HCT116 (cell line): ENCODE measurements around the gene HIVEP1. TPM values are rescaled to one million over a fixed set of nuclear protein-coding genes. Genes with fewer than 3 reads are reported as not detected.

Experiments
- ATAC-seq: fragments of 200-7000 bp; cut with Tn5 transposase; 2 replicates; pipeline ENCODE4 v1.9.1; 2020; ENCODE audit warnings: mild to moderate bottlenecking, moderate library complexity
- BruUV-seq: library from RNA; stranded (reverse); fragments of 400-500 nt; replicated peaks from 2 replicates; lab custom pipeline; 2021; lab: Mats Ljungman, UMichigan
- CTCF ChIA-PET: fragments of 300-600 bp; sonication (Branson Sonifier 250); formaldehyde crosslinking; loops from one replicate; lab custom pipeline; 2021; ENCODE audit warnings: antibody characterized with exemption; lab: Charles Lee
- POLR2A ChIA-PET: fragments of 300-600, 350-600 bp; sonication (Branson Sonifier 250); formaldehyde crosslinking; loops from one replicate; lab custom pipeline; 2021; ENCODE audit warnings: antibody characterized with exemption; lab: Charles Lee
- RAD21 ChIA-PET, 2 experiments: fragments of 300-600 bp; sonication (Branson Sonifier 250); formaldehyde crosslinking; loops; one replicate each; lab custom pipeline; 2023; ENCODE audit warnings: low total read pairs in 2 of 2; ENCODE audit not compliant: uncharacterized antibody in 2 of 2, unreplicated experiment in 2 of 2, low non-redundant PET in 1 of 2; lab: Charles Lee
- DNase-seq: peaks from one replicate; pipeline ENCODE4 v3.0.0-alpha.2; 2010; ENCODE audit warnings: low read depth, low spot score
- H2AFZ ChIP-seq: fragments of 200-600 bp; shearing (Covaris generic), sonication (generic); 2 replicates; pipeline ENCODE4 v1.6.1; 2017; ENCODE audit warnings: low read depth, mixed run types, mixed read lengths, antibody characterized with exemption, low read length; ENCODE audit not compliant: poor library complexity, severe bottlenecking
- H3K27ac ChIP-seq: 2 replicates; pipeline ENCODE4 v1.5.1; 2012; ENCODE audit warnings: low read depth, low read length
- H3K27me3 ChIP-seq: fragments of 200-600 bp; sonication (generic); 2 replicates; pipeline ENCODE4 v1.6.1; 2016; ENCODE audit warnings: mixed run types, low read length, mixed read lengths; ENCODE audit not compliant: insufficient read depth
- H3K36me3 ChIP-seq, 2 experiments: fragments of 200-500 bp in 1 of 2; fragments of 200-600 bp in 1 of 2; sonication (Bioruptor generic) in 1 of 2; sonication (generic) in 1 of 2; 2 replicates each; pipeline versions ENCODE4 v1.5.1 to v1.6.1; 2014 to 2016; ENCODE audit warnings: low read length in 2 of 2, inconsistent platforms in 1 of 2, mixed read lengths in 1 of 2, mixed run types in 1 of 2; ENCODE audit not compliant: insufficient read depth in 2 of 2, control insufficient read depth in 1 of 2
- H3K4me1 ChIP-seq, 2 experiments: fragments of 200-600 bp in 1 of 2; sonication (generic) in 1 of 2; 2 replicates each; pipeline versions ENCODE4 v1.5.1 to v1.6.1; 2012 to 2017; ENCODE audit warnings: low read length in 2 of 2, inconsistent platforms in 1 of 2, mild to moderate bottlenecking in 1 of 2, mixed read lengths in 1 of 2, mixed run types in 1 of 2, moderate library complexity in 1 of 2; ENCODE audit not compliant: insufficient read depth in 2 of 2, control insufficient read depth in 1 of 2
- H3K4me2 ChIP-seq: fragments of 200-600 bp; sonication (generic); 2 replicates; pipeline ENCODE4 v1.6.1; 2017; ENCODE audit warnings: mixed run types, low read length, mixed read lengths
- H3K4me3 ChIP-seq, 2 experiments: fragments of 200-600 bp in 1 of 2; sonication (generic) in 1 of 2; replicated peaks in 1 of 2; 2 replicates each; pipeline ENCODE4 v1.5.1; 2011 to 2016; ENCODE audit warnings: low read length in 2 of 2, control low read depth in 1 of 2, low read depth in 1 of 2, mild to moderate bottlenecking in 1 of 2, mixed read lengths in 1 of 2, mixed run types in 1 of 2
- H3K79me2 ChIP-seq: fragments of 200-600 bp; sonication (generic); 2 replicates; pipeline ENCODE4 v1.6.1; 2017; ENCODE audit warnings: mild to moderate bottlenecking, mixed run types, low read length, moderate library complexity, mixed read lengths; ENCODE audit not compliant: insufficient read depth
- H3K9ac ChIP-seq: fragments of 200-600 bp; sonication (generic); 2 replicates; pipeline ENCODE4 v1.6.1; 2016; ENCODE audit warnings: low read length, mixed read lengths
- H3K9me2 ChIP-seq: fragments of 200-600 bp; sonication (generic), shearing (Covaris generic); 2 replicates; pipeline ENCODE4 v1.6.1; 2017; ENCODE audit warnings: mixed run types, mild to moderate bottlenecking, moderate library complexity; ENCODE audit not compliant: insufficient read depth
- H3K9me3 ChIP-seq, 2 experiments: fragments of 200-500 bp in 1 of 2; fragments of 200-600 bp in 1 of 2; sonication (Bioruptor generic) in 1 of 2; sonication (generic) in 1 of 2; 2 replicates each; pipeline ENCODE4 v1.6.1; 2014 to 2017; ENCODE audit warnings: low read length in 2 of 2, mixed read lengths in 2 of 2, inconsistent platforms in 1 of 2, low read depth in 1 of 2, mild to moderate bottlenecking in 1 of 2, mixed run types in 1 of 2, moderate library complexity in 1 of 2; ENCODE audit not compliant: control insufficient read depth in 1 of 2, insufficient read depth in 1 of 2
- H4K20me1 ChIP-seq: fragments of 200-600 bp; sonication (generic), shearing (Covaris generic); 2 replicates; pipeline ENCODE4 v1.6.1; 2017; ENCODE audit warnings: mixed run types, mild to moderate bottlenecking, moderate library complexity; ENCODE audit not compliant: insufficient read depth
- ATF3 ChIP-seq: IDR thresholded peaks from 2 replicates; pipeline ENCODE4 v1.6.1; 2012
- CEBPB ChIP-seq: IDR thresholded peaks from 2 replicates; pipeline ENCODE4 v1.6.1; 2012; ENCODE audit warnings: low read depth
- EZH2 ChIP-seq: fragments of 200-600 bp; sonication (generic); IDR thresholded peaks from 2 replicates; pipeline ENCODE4 v1.6.1; 2017; ENCODE audit warnings: antibody characterized with exemption, mixed run types
- FOSL1 ChIP-seq: IDR thresholded peaks from 2 replicates; pipeline ENCODE4 v1.6.1; 2012; ENCODE audit warnings: low read depth
- JUND ChIP-seq: IDR thresholded peaks from 2 replicates; pipeline ENCODE4 v1.6.1; 2012
- MAX ChIP-seq: IDR thresholded peaks from 2 replicates; pipeline ENCODE4 v1.6.1; 2012
- POLR2A ChIP-seq: IDR thresholded peaks from 2 replicates; pipeline ENCODE4 v1.7.0; 2011; ENCODE audit warnings: borderline replicate concordance; ENCODE audit not compliant: insufficient read depth, insufficient read length; ENCODE audit errors: extremely low read depth
- POLR2AphosphoS5 ChIP-seq: IDR thresholded peaks from 2 replicates; pipeline ENCODE4 v1.6.1; 2011; ENCODE audit warnings: mild to moderate bottlenecking, low read depth, low read length, moderate library complexity
- REST ChIP-seq: IDR thresholded peaks from 2 replicates; pipeline ENCODE4 v1.6.1; 2012; ENCODE audit warnings: low read depth
- SIN3A ChIP-seq: IDR thresholded peaks from 2 replicates; pipeline ENCODE4 v1.6.1; 2012; ENCODE audit warnings: low read depth
- TCF7L2 ChIP-seq: IDR thresholded peaks from 2 replicates; pipeline ENCODE4 v1.7.0; 2011; ENCODE audit warnings: borderline replicate concordance, inconsistent platforms; ENCODE audit not compliant: insufficient read depth, insufficient read length; ENCODE audit errors: extremely low read depth
- YY1 ChIP-seq: IDR thresholded peaks from 2 replicates; pipeline ENCODE4 v1.6.1; 2011; ENCODE audit warnings: low read length, low read depth, moderate library complexity, mild to moderate bottlenecking; ENCODE audit not compliant: insufficient replicate concordance; ENCODE audit errors: extremely low read depth
- ZFX ChIP-seq: fragments of 450-650 bp; IDR thresholded peaks from 2 replicates; pipeline ENCODE4 v1.6.1; 2017
- ZNF274 ChIP-seq: fragments of 200-500 bp; sonication (Bioruptor generic); IDR thresholded peaks from 2 replicates; pipeline ENCODE4 v1.6.1; 2014; ENCODE audit warnings: mild to moderate bottlenecking, low read depth, low read length, inconsistent platforms
- intact Hi-C: fragments of 100-400 bp; cut with micrococcal nuclease; formaldehyde crosslinking; loops from 2 replicates; pipeline ENCODE4 v1.10.0; 2022
- total RNA-seq: library from RNA; stranded (reverse); gene quantifications from one replicate; pipeline ENCODE4 v1.2.1, GENCODE V29; 2021; ENCODE audit not compliant: unreplicated experiment
- TF ChIP-seq, protein P1 (sequence below), 3 experiments: fragments of 200-600 bp in 1 of 3; sonication (generic) in 1 of 3; IDR thresholded peaks in 2 of 3; conservative IDR thresholded peaks in 1 of 3; 2 replicates each; pipeline ENCODE4 v1.5.1; 2012 to 2017; ENCODE audit warnings: low read depth in 2 of 3, low read length in 2 of 3, antibody characterized with exemption in 1 of 3, borderline replicate concordance in 1 of 3, control low read depth in 1 of 3, mild to moderate bottlenecking in 1 of 3, mixed read lengths in 1 of 3, mixed run types in 1 of 3, moderate library complexity in 1 of 3; ENCODE audit not compliant: insufficient read depth in 1 of 3

HIVEP1 gene
- total RNA-seq, 1 experiment from 2014 or later: 11.2 TPM

DNA sequence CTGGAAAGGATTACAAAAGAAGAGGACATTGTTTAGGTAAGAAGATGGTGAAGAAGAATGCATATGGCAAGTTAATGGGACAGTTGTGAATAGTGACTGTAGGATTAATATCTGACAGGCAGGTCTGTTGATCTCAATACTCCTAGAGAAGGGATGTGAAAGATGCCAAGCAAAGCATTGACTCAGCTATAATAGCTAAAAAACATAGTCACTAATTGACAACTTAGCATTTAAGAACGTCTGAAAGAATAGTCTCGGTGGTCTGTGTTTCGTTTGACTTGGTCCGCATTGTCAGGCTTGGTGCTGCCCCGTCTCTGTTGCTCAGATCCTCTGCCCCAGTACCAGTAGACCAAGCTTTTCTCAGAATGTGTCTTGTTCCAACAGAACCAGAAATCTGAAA, 65.9 kb downstream of the HIVEP1 start:
- POLR2A ChIA-PET: no interaction called here
- TF ChIP-seq FOSL1 (no peak), ATF3 (no peak), YY1 (no peak), EZH2 (no peak), ZNF274 (no peak), REST (no peak), MAX (no peak), SIN3A (no peak), ZFX (no peak), CEBPB (no peak), JUND (no peak), POLR2A (no peak), TCF7L2 (no peak), POLR2AphosphoS5 (no peak)
- TF ChIP-seq, protein P1, sequence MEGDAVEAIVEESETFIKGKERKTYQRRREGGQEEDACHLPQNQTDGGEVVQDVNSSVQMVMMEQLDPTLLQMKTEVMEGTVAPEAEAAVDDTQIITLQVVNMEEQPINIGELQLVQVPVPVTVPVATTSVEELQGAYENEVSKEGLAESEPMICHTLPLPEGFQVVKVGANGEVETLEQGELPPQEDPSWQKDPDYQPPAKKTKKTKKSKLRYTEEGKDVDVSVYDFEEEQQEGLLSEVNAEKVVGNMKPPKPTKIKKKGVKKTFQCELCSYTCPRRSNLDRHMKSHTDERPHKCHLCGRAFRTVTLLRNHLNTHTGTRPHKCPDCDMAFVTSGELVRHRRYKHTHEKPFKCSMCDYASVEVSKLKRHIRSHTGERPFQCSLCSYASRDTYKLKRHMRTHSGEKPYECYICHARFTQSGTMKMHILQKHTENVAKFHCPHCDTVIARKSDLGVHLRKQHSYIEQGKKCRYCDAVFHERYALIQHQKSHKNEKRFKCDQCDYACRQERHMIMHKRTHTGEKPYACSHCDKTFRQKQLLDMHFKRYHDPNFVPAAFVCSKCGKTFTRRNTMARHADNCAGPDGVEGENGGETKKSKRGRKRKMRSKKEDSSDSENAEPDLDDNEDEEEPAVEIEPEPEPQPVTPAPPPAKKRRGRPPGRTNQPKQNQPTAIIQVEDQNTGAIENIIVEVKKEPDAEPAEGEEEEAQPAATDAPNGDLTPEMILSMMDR (IDR thresholded peaks at IDR 0.05 in 2 of 3, conservative IDR thresholded peaks at IDR 0.05 in 1 of 3; ENCODE audit: borderline replicate concordance in 1 of 3, insufficient read depth in 1 of 3, low read depth in 2 of 3, low read length in 2 of 3): no peak
- TF ChIP-seq, all 23 proteins: peak for 0
- no TSS peak for BruUV-seq
- H2AFZ ChIP-seq: no peak overlapping the region
- no peaks in the 10 kb centered on the region for H3K4me1 ChIP-seq
- no peak overlapping the region for H3K4me2 ChIP-seq
- no peaks in the 10 kb centered on the region for H4K20me1 ChIP-seq
- no peaks in the 10 kb centered on the region for H3K27me3 ChIP-seq
- H3K9ac ChIP-seq: no peak overlapping the region
- no peak overlapping the region for H3K4me3 ChIP-seq
- ChIA-PET CTCF (no interaction called here), RAD21 (no interaction called here)
- ATAC-seq (no peak), DNase-seq (no peak)
- no peaks in the 10 kb centered on the region for H3K9me2 ChIP-seq
- H3K36me3 ChIP-seq: no peaks in the 10 kb centered on the region
- intact Hi-C loops: no loop called here
- H3K79me2 ChIP-seq: no peaks in the 10 kb centered on the region; the same call in 1 of the 2 replicates
- H3K27ac ChIP-seq: no peak overlapping the region
- H3K9me3 ChIP-seq: no peaks in the 10 kb centered on the region
